GM12872 (cell line): ENCODE data around the gene CINP.

ENCODE experiments used
- TF ChIP-seq, protein P1 (sequence below): IDR thresholded peaks from 3 replicates; pipeline ENCODE4 v1.5.1; 2011; ENCODE audit warnings: low read depth, mild to moderate bottlenecking, low read length, moderate library complexity; ENCODE audit not compliant: insufficient read depth

Gene CINP

DNA sequence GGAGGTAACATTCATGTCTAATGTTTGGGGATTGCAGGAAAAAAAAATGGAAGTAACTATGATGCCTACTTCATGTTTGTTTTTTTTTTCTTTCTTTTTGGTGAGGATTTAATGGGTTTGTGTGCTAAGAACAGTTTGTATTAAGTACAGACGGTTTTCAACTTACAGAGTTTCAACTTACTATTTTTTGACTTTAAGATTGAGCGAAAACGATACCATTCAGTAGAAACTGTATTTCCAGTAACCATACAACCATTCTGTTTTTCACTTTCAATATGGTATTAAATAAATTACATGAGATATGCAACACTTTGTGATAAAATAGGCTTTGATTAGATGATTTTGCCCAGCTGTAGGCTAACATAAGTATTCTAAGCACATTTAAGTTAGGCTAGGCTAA, 10.4 kb upstream of the CINP start:
- TF ChIP-seq, protein P1, sequence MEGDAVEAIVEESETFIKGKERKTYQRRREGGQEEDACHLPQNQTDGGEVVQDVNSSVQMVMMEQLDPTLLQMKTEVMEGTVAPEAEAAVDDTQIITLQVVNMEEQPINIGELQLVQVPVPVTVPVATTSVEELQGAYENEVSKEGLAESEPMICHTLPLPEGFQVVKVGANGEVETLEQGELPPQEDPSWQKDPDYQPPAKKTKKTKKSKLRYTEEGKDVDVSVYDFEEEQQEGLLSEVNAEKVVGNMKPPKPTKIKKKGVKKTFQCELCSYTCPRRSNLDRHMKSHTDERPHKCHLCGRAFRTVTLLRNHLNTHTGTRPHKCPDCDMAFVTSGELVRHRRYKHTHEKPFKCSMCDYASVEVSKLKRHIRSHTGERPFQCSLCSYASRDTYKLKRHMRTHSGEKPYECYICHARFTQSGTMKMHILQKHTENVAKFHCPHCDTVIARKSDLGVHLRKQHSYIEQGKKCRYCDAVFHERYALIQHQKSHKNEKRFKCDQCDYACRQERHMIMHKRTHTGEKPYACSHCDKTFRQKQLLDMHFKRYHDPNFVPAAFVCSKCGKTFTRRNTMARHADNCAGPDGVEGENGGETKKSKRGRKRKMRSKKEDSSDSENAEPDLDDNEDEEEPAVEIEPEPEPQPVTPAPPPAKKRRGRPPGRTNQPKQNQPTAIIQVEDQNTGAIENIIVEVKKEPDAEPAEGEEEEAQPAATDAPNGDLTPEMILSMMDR: no peak

DNA sequence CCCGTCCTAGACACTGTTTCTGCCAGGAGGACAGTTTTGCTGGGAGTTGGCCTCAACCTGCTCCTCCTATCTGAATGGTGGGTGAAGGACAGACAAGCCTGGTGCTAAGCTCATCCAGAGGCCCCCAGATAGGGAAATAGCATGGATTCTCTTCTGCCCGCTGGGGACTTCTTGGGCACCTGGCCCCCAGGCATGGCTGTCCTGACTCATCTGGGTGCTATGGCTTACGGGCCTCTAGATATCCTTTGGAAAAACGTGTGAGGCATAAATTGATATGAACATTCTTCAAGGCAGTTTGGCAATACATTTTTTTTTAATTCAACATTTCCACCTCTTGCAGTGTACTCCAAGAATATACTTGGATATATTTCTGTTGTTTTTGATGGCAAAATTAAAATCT, 8.7 kb upstream of the CINP start:
- TF ChIP-seq, protein P1: no peak

DNA sequence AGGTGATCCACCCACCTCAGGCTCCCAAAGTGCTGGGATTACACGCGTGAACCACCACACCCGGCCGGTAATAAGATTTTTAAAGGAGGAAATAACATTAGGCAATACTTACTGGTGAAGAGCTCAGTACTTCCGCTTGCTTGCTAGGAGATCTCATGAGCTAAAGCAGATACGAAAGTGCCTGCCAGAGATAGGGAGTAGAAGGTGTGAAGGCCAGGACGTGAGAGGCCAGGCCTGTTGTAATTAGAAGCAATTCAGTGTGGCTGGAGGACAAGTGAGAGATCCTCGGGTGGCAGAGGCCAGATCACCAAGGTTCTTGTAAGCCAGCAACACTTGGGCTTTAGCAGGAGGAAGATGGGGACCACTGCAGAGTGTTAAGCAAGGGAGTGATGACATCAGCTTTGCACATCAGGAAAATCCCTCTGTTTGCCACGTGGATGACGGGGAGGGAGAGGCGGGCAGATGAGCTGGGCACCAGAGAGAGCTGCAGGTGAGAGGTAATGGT, 7.7 kb upstream of the CINP start:
- TF ChIP-seq, protein P1: no peak

DNA sequence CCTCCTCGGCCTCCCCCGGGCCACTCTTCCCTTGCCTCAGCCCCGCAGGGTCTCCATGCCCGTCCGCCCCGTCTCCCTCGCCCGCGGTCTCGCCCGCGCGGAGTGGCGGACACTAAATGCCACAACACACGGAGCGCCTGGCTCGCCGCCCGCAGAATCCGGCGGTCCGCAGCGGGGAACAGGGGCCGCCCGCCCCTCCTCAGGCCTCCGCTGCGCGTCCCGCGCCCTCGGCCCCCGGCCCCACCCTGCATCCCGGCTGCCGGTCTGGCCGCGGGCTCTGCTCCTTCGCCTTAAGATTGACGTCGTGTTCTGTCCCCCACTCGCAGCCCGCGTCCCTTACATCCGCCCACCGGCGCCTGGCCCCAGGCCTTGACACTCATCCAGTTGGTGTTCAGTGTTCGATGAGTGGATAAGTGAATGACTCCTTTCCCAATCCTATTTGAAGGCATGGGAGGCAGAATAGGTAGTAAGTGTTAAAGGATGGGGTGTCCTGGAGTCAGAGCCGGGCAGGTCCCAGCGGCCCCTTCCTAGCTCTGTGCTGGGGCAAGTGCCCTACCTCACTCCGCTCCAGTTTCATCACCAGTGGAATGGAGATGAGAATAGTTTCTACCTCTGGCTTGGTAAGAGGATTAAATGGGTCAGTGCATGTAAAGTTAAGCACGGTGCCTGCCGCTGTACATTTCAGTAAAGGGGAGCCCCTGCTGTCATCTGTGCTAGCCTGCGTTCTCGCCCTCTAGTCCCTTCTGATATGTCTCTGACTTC, 673 bp upstream of the CINP start:
- TF ChIP-seq, protein P1: no peak

DNA sequence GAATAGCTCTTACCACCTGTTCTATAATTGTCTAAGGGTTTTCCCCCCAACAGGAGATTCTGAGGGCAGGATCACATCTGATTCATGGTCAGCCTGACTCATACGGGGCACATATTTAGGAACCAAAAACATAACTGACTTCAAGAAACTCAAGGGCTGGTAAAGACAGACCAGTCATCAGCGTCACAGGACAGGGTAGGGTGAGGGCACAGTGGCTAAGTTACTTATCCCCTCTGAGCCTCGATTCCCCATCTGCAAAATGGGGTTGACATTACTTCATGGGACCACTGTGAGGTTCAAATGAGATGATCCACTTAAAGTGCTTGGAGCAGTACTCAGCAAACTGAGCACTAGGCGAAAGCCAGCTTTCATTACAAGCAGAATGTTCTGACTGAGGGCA, 606 bp downstream of the CINP start:
- TF ChIP-seq, protein P1: no peak

DNA sequence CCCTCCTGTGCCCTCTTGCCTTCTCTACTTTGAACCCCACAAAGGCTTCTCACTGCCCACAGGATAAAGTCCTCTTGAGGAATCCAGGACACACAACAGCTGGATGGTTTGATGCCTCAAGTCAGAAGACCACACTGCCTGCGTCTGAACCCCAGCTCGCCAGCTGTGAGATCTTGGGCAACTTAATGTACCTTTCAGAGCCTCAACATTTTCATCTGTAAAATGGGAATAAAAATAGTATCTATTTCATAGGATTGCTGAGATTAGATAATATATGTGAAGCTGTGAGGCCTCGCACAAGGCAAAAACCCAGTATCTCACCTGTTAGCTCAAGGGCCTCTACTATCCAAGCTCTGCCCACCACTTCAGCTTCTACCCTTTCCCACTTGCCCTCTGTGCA, 2.3 kb downstream of the CINP start:
- TF ChIP-seq, protein P1: no peak

DNA sequence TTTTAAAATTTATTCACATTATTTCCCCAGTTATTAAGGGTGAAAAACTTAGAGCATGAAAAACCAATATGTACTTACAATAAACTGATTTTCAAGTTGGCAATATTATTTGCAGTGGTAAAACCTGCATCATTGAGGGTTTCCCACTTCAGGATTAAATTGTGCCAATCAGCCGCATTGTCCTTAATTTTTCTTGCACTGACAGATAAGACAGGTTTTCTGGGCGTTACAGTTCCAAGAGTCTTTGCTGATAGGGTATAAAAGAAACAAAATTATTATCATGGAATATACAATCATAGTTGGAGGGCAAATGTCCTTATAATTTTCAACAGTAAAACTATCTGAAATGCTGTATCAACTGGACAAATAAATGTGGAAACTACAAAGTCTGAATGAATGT, 3.3 kb downstream of the CINP start:
- TF ChIP-seq, protein P1: no peak
